Vagina (tissue), 2 donors: ENCODE results near the gene NUP155.

Experiments
- POLR2A ChIP-seq, 2 donors: fragments of 450-650 bp; IDR thresholded peaks; one replicate each; pipeline ENCODE4 v1.6.1; 2017; ENCODE audit warnings: antibody characterized with exemption in 2 of 2, mild to moderate bottlenecking in 2 of 2, moderate library complexity in 2 of 2
- TF ChIP-seq, protein P1 (sequence below), 3 experiments: fragments of 450-650 bp in 2 of 3; fragments of 200-600 bp in 1 of 3; sonication (generic) in 1 of 3; IDR thresholded peaks; one replicate each; pipeline ENCODE4 v1.5.1; 2017 to 2019; ENCODE audit warnings: antibody characterized with exemption in 3 of 3, mild to moderate bottlenecking in 2 of 3, moderate library complexity in 2 of 3

DNA sequence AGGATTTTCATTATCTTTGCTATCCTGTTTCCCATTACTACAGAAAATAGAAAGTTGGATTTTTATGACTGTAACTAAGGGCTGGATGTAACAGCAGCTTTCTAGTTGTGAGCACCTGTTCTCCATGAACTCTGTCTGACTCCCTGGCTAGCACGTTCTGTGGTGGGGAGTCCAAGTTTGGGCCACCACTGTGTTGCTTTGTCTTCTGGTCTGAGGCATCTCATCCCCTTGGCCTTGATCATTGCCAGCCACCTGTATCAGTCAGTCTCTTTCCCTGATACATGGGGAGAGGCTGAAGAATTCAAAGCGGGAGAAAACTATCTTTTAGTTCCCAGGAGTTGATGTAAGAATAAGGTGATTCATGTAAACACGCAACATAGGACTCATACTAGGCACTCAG is 41.6 kb upstream of the NUP155 start:
- TF ChIP-seq, protein P1, sequence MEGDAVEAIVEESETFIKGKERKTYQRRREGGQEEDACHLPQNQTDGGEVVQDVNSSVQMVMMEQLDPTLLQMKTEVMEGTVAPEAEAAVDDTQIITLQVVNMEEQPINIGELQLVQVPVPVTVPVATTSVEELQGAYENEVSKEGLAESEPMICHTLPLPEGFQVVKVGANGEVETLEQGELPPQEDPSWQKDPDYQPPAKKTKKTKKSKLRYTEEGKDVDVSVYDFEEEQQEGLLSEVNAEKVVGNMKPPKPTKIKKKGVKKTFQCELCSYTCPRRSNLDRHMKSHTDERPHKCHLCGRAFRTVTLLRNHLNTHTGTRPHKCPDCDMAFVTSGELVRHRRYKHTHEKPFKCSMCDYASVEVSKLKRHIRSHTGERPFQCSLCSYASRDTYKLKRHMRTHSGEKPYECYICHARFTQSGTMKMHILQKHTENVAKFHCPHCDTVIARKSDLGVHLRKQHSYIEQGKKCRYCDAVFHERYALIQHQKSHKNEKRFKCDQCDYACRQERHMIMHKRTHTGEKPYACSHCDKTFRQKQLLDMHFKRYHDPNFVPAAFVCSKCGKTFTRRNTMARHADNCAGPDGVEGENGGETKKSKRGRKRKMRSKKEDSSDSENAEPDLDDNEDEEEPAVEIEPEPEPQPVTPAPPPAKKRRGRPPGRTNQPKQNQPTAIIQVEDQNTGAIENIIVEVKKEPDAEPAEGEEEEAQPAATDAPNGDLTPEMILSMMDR (IDR thresholded peaks at IDR 0.05) = no peak
- TF ChIP-seq POLR2A (IDR thresholded peaks at IDR 0.05) = no peak
